Measurements from ENCODE around the gene CRLF3. TPM values are rescaled to one million over a fixed set of nuclear protein-coding genes. Genes with fewer than 3 reads are reported as not detected.
"Not testable (repeated sequence)": the region's sequence is repeated elsewhere in the genome, so short reads cannot be mapped to it uniquely, and the experiment has no call there.

CRLF3 gene
- polyA plus RNA-seq, 3 donors = 41.0 to 92.8 (median 88.5) TPM

DNA sequence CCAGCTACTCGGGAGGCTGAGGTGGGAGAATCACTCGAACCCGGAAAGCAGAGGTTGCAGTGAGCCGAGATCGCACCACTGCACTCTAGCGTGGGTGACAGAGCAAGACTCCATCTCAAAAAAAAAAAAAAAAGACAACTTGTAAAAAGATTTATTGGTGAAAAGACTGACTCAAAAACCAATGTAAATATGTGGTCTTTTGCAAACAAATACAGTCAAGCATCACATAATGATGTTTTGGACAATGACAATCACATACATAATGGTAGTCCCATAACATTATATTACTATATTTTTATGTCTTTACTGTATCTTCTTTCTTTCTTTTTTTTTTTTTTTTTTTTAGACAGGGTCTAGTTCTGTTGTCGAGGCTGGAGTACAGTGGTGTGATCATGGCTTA is 8.3 kb downstream of the CRLF3 start:
- Histone ChIP-seq H3K9me3 (replicated peaks in 1 of 2; ENCODE audit: control insufficient read depth in 1 of 2, insufficient read depth in 1 of 2, low read length in 2 of 2) (no peaks in the 10 kb centered on the region), H3K27ac (ENCODE audit: low read depth in 1 of 2, low read length in 2 of 2) (peak overlapping the region; percentile 76), H4K20me1 (ENCODE audit: insufficient read depth, low read length) (peaks cover 3% of the 10 kb centered on the region), H3K9ac (ENCODE audit: insufficient read depth, low read length, poor library complexity, severe bottlenecking) (no peak overlapping the region), H3K79me2 (ENCODE audit: insufficient read depth, low read length) (peaks cover 99% of the 10 kb centered on the region), H3K36me3 (replicated peaks in 1 of 2; ENCODE audit: control insufficient read depth in 1 of 2, insufficient read depth in 2 of 2, low read length in 2 of 2) (peaks cover 5 to 11% of the 10 kb centered on the region in 2 donors), H3K4me3 (replicated peaks in 1 of 3; ENCODE audit: low read depth in 2 of 3, low read length in 3 of 3) (no peak overlapping the region), H3K4me1 (ENCODE audit: control insufficient read depth in 1 of 2, insufficient read depth in 2 of 2, low read length in 2 of 2) (peaks cover 91 to 99% of the 10 kb centered on the region in 2 donors), H3K4me2 (replicated peaks; ENCODE audit: extremely low read depth, low read length, poor library complexity, severe bottlenecking) (no peak overlapping the region), H2AFZ (ENCODE audit: insufficient read depth, low read depth, low read length, poor library complexity, severe bottlenecking) (no peak overlapping the region), H3K27me3 (ENCODE audit: control insufficient read depth in 2 of 2, insufficient read depth in 2 of 2, low read length in 2 of 2) (no peaks in the 10 kb centered on the region)
- TF ChIP-seq, protein P1, sequence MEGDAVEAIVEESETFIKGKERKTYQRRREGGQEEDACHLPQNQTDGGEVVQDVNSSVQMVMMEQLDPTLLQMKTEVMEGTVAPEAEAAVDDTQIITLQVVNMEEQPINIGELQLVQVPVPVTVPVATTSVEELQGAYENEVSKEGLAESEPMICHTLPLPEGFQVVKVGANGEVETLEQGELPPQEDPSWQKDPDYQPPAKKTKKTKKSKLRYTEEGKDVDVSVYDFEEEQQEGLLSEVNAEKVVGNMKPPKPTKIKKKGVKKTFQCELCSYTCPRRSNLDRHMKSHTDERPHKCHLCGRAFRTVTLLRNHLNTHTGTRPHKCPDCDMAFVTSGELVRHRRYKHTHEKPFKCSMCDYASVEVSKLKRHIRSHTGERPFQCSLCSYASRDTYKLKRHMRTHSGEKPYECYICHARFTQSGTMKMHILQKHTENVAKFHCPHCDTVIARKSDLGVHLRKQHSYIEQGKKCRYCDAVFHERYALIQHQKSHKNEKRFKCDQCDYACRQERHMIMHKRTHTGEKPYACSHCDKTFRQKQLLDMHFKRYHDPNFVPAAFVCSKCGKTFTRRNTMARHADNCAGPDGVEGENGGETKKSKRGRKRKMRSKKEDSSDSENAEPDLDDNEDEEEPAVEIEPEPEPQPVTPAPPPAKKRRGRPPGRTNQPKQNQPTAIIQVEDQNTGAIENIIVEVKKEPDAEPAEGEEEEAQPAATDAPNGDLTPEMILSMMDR (IDR thresholded peaks at IDR 0.05) = no peak
- no peak for DNase-seq
- WGBS (ENCODE audit: insufficient coverage) = 100% methylated on average over 1 of the region's 7 CpGs
- H3K27me3 Mint-ChIP-seq (ENCODE audit: low read depth in 3 of 3) = no peaks in the 10 kb centered on the region
- intact Hi-C loops (cut with micrococcal nuclease) = no loop called here
- H3K4me1 Mint-ChIP-seq = peaks cover 76% of the 10 kb centered on the region
- H3K9me3 Mint-ChIP-seq = no peaks in the 10 kb centered on the region
- no peak overlapping the region for H3K4me3 Mint-ChIP-seq
- H3K36me3 Mint-ChIP-seq = peaks cover 2 to 33% of the 10 kb centered on the region in 2 donors
- H3K27ac Mint-ChIP-seq = peak overlapping the region; percentile 88 to 95 (median 91)

DNA sequence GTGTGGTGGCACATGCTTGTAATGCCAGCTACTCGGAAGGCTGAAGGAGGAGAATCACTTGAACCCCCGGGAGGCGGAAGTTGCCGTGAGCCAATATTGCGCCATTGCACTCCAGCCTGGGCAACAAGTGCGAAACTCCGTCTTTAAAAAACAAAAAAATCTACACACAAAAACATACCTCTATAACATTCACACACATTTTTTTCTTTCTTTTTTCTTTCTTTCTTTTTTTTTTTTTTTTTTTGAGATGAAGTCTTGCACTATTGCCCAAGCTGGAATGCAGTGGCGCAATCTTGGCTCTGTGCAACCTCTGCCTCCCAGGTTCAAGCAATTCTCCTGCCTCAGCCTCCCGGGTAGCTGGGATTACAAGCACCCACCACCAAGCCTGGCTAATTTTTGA is 9.6 kb downstream of the CRLF3 start:
- peak overlapping the region; percentile 76 for H3K27ac ChIP-seq (ENCODE audit: low read depth in 1 of 2, low read length in 2 of 2)

GRCh38 chr17:30814236-30814635 is 10.3 kb downstream of the CRLF3 start:
- H3K9me3 Mint-ChIP-seq; H3K9me3 ChIP-seq (replicated peaks in 1 of 2; ENCODE audit: control insufficient read depth in 1 of 2, insufficient read depth in 1 of 2, low read length in 2 of 2); H2AFZ ChIP-seq (ENCODE audit: insufficient read depth, low read depth, low read length, poor library complexity, severe bottlenecking); intact Hi-C loops (cut with micrococcal nuclease); H3K27me3 Mint-ChIP-seq (ENCODE audit: low read depth in 3 of 3); H3K27me3 ChIP-seq (ENCODE audit: control insufficient read depth in 2 of 2, insufficient read depth in 2 of 2, low read length in 2 of 2); H4K20me1 ChIP-seq (ENCODE audit: insufficient read depth, low read length); DNase-seq: not testable (repeated sequence)
- WGBS (ENCODE audit: insufficient coverage) = 20% methylated on average over 1 of the region's 12 CpGs
- H3K79me2 ChIP-seq (ENCODE audit: insufficient read depth, low read length) = peaks cover 99% of the 10 kb centered on the region
- H3K36me3 ChIP-seq (replicated peaks in 1 of 2; ENCODE audit: control insufficient read depth in 1 of 2, insufficient read depth in 2 of 2, low read length in 2 of 2) = peaks cover 9 to 17% of the 10 kb centered on the region in 2 donors
- Mint-ChIP-seq H3K36me3 (peaks cover 7 to 46% of the 10 kb centered on the region in 2 donors), H3K4me1 (peaks cover 74% of the 10 kb centered on the region), H3K27ac (peak overlapping the region; percentile 88 to 95 (median 91)), H3K4me3 (peak overlapping the region; percentile 64 to 79)
- H3K4me1 ChIP-seq (ENCODE audit: control insufficient read depth in 1 of 2, insufficient read depth in 2 of 2, low read length in 2 of 2) = peaks cover 91 to 99% of the 10 kb centered on the region in 2 donors
- H3K4me3 ChIP-seq (replicated peaks in 1 of 3; ENCODE audit: low read depth in 2 of 3, low read length in 3 of 3) = peak overlapping the region in 1 of 3 experiments; percentile 43
- peak overlapping the region; percentile 27 for H3K9ac ChIP-seq (ENCODE audit: insufficient read depth, low read length, poor library complexity, severe bottlenecking)
- H3K4me2 ChIP-seq (replicated peaks; ENCODE audit: extremely low read depth, low read length, poor library complexity, severe bottlenecking) = peak overlapping the region; percentile 46
- peak overlapping the region; percentile 76 for H3K27ac ChIP-seq (ENCODE audit: low read depth in 1 of 2, low read length in 2 of 2)

More for the DNA sequence above, 9.6 kb downstream of the CRLF3 start:
- peak overlapping the region; percentile 64 to 79 for H3K4me3 Mint-ChIP-seq
- peak overlapping the region; percentile 46 for H3K4me2 ChIP-seq (replicated peaks; ENCODE audit: extremely low read depth, low read length, poor library complexity, severe bottlenecking)
- H3K27me3 Mint-ChIP-seq (ENCODE audit: low read depth in 3 of 3); intact Hi-C loops (cut with micrococcal nuclease); H4K20me1 ChIP-seq (ENCODE audit: insufficient read depth, low read length); H3K9me3 Mint-ChIP-seq; H2AFZ ChIP-seq (ENCODE audit: insufficient read depth, low read depth, low read length, poor library complexity, severe bottlenecking); H3K9me3 ChIP-seq (replicated peaks in 1 of 2; ENCODE audit: control insufficient read depth in 1 of 2, insufficient read depth in 1 of 2, low read length in 2 of 2); H3K27me3 ChIP-seq (ENCODE audit: control insufficient read depth in 2 of 2, insufficient read depth in 2 of 2, low read length in 2 of 2): not testable (repeated sequence)
- peaks cover 9 to 17% of the 10 kb centered on the region in 2 donors for H3K36me3 ChIP-seq (replicated peaks in 1 of 2; ENCODE audit: control insufficient read depth in 1 of 2, insufficient read depth in 2 of 2, low read length in 2 of 2)
- peak; percentile 65 to 75 (median 69) for DNase-seq
- H3K79me2 ChIP-seq (ENCODE audit: insufficient read depth, low read length) = peaks cover 99% of the 10 kb centered on the region
- peaks cover 74% of the 10 kb centered on the region for H3K4me1 Mint-ChIP-seq
- peak overlapping the region in 2 of 3 experiments; percentile 4 to 43 for H3K4me3 ChIP-seq (replicated peaks in 1 of 3; ENCODE audit: low read depth in 2 of 3, low read length in 3 of 3)
- peaks cover 3 to 42% of the 10 kb centered on the region in 2 donors for H3K36me3 Mint-ChIP-seq
- peaks cover 91 to 99% of the 10 kb centered on the region in 2 donors for H3K4me1 ChIP-seq (ENCODE audit: control insufficient read depth in 1 of 2, insufficient read depth in 2 of 2, low read length in 2 of 2)
- WGBS (ENCODE audit: insufficient coverage) = 0% methylated on average over 2 of the region's 9 CpGs
- peak overlapping the region; percentile 88 to 95 (median 91) for H3K27ac Mint-ChIP-seq
- H3K9ac ChIP-seq (ENCODE audit: insufficient read depth, low read length, poor library complexity, severe bottlenecking) = peak overlapping the region; percentile 27

All from CD14-positive monocyte (primary cell).